Germinal center (tissue), 1 donor: ENCODE results near the gene FBXL4.

ENCODE experiments used
- DNase-seq: peaks from one replicate; pipeline ENCODE4 v3.0.0; 2012; ENCODE audit warnings: mixed read lengths, low spot score

The FBXL4 gene

DNA sequence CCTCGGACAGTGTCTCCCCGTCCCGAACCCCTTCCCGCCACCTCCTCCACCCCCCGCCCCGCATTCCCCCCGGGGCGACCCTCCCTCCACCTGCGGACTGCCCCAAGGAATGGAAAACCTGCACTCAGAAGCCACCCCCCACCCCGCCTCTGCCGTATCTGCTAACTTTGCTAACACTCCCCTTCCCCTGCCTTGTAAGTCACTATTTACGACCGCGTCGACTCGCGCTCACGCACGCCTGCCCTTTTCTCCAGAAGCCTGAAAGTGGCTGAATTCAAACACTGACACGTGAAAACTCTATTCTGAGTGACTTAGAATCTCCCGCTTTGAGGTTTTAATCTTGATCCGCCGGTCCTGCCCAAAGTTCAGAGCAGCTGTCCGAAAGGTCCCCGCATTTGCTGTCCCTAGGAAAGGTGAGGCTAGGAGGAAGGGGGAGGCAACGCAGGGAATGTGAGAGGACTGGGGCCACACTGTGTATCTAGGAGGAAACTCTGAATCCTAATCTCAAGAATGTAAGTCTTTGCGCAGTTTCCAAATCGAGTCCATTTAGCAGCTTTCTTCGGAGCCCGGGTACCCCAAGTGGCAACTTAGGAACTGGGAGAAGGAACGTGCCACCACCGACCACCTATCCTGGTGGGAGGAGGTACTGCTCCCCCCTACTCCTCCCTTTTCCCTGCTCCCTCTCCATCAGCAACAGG lies 122.7 kb downstream of the FBXL4 start:
- no peak for DNase-seq

DNA sequence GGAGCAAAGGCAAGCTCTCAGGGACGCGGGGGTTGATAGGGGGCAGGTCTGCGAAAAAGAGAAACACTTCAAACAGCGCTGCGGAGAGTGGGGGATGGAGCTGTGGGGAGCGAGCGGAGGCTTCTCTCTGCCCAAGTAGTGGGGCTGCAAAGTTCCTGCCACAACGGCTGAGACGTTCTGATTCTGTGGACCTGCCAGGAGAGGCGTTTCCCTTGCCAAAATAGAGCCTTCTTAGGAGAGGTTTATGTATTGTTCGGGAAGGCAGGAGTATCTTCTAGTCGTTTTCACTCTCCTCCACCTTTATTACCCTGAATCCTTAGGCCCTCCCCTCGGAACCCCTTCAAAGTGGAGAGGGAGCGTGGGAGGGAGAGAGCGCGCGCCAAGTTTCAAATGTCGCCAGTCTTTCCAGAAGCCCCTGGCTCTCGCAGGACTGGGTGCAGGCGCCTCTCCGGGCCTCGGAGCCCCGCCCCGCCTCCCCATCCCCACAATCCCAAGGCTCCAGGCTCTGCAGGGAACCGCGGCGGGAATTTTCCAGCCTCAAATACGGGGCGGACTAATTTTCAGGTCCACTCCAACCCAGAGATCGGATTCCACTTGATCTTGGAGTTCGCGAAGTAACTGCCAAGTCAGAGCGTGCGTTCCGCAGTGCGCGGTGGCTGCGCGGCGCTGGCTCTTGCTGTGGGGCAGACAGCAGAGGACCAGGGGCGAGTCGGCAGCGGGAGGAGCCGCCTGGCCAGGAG lies 123.4 kb downstream of the FBXL4 start:
- no peak for DNase-seq

DNA sequence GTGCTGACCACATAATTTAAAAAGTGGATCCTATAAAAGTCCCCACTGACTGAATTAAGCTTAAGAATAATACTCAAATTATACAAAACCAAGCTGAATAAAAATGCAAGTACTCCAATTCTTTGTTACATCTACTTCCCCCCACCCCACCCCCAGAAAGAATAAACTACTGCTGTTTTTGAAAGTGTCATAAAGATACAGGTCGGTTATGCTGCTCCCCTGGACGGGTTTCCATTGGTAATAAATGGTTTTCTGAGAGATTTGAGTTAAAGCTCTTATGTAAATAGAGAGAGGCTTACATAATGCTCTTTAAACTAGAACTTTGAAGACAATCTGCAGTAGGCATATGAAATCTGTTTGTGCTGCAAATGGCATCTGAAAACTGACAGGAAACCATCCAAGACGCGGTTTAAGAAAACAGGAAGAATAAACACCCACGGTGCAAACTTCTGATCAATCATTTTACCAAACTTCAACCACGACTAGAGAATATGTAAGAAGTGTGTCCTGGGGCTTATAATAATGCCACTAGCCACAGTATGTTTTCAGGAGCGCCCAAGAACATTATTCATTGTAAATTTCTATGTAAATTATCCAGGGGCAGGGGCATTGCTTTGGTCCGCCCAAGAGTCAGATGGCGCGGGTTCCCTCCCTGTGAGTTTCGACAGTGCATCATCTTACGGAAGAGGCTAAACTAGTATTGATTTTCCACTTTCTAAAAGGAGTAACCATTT lies 124.2 kb downstream of the FBXL4 start:
- no peak for DNase-seq

DNA sequence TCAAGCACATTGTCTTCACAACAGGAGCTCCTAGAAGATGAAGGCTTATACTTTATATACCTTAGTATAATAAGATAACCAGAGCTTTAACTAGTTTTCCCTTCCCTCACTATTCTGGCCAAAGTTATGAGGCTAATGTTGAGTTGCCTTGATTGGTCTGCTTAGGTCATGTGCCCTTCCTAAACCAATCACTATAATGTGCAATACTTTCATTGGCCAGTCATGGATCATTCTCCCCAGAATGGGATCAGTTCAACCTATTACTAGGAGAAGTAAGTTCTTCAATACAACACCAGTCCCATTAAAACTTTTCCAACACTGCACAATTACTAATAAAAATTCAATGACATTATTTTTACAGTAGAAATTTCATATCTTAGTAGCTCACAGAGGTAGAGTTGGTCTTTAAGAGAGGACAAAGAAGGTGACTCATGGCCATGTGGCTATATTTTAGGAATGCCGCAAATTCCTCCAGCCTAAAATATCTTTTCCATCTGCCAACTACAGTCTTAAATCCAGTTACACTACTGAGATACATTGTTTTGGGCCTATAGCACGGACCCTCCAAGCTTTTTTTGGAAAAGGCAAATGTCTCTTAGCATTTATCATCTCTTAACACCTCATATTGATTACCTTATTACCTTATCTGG lies 125.9 kb downstream of the FBXL4 start:
- no peak for DNase-seq
